Activated CD8-positive, alpha-beta memory T cell treated with anti-CD3 and anti-CD28 coated beads, Interleukin-2, amount 50 U/mL, for 24 hours (primary cell): Measurements from ENCODE around the gene RBM15B.
A peak's percentile ranks its signal among the peaks of the same experiment; 100 is the strongest.

Experiments used
- DNase-seq: peaks from one replicate; pipeline ENCODE4 v3.0.0-alpha.2; 2020; ENCODE audit errors: extremely low read depth

RBM15B gene

GRCh38 chr3:51391566-51392354 is 675 bp downstream of the RBM15B start:
- DNase-seq = no peak

- no peak for DNase-seq
Observed at GRCh38 chr3:51392355-51393133, 1.5 kb downstream of the RBM15B start.

GRCh38 chr3:51393134-51393495 is 2.0 kb downstream of the RBM15B start:
- DNase-seq = no peak

GRCh38 chr3:51393564-51393963 is 2.5 kb downstream of the RBM15B start:
- no peak for DNase-seq

- no peak for DNase-seq
Observed at GRCh38 chr3:51394541-51394940, 3.5 kb downstream of the RBM15B start.

- no peak for DNase-seq
Observed at GRCh38 chr3:51395493-51396213, 4.6 kb downstream of the RBM15B start.

- DNase-seq = no peak
Observed at GRCh38 chr3:51396401-51396800, 5.3 kb downstream of the RBM15B start.

- no peak for DNase-seq
Observed at GRCh38 chr3:51397392-51397791, 6.3 kb downstream of the RBM15B start.

- no peak for DNase-seq
Observed at GRCh38 chr3:51398595-51399310, 7.7 kb downstream of the RBM15B start.

GRCh38 chr3:51400166-51400565 is 9.1 kb downstream of the RBM15B start:
- no peak for DNase-seq

- no peak for DNase-seq
Observed at GRCh38 chr3:51401735-51402134, 10.7 kb downstream of the RBM15B start.

- DNase-seq = no peak
Observed at GRCh38 chr3:51403675-51404074, 12.6 kb downstream of the RBM15B start.

GRCh38 chr3:51408021-51408420 is 16.9 kb downstream of the RBM15B start:
- DNase-seq = no peak

- no peak for DNase-seq
Observed at GRCh38 chr3:51408813-51409212, 17.7 kb downstream of the RBM15B start.

- DNase-seq = no peak
Observed at GRCh38 chr3:51422211-51422610, 31.1 kb downstream of the RBM15B start.

GRCh38 chr3:51426921-51427320 is 35.8 kb downstream of the RBM15B start:
- DNase-seq = no peak

GRCh38 chr3:51429138-51429537 is 38.1 kb downstream of the RBM15B start:
- no peak for DNase-seq

GRCh38 chr3:51434110-51434509 is 43.0 kb downstream of the RBM15B start:
- DNase-seq = no peak

- peak; percentile 13 for DNase-seq
Observed at GRCh38 chr3:51434746-51435327, 43.8 kb downstream of the RBM15B start.

GRCh38 chr3:51436998-51437639 is 46.0 kb downstream of the RBM15B start:
- DNase-seq = no peak
